ENCODE results near the gene IRX4.

GRCh38 chr5:1851290-1851934 is 31.3 kb downstream of the IRX4 start:
- peak; percentile 20 for TF ChIP-seq EZH2 (IDR thresholded peaks at IDR 0.05; ENCODE audit: insufficient read depth, poor library complexity, severe bottlenecking)
- no peak for TF ChIP-seq EZH2phosphoT487 (IDR thresholded peaks at IDR 0.05; ENCODE audit: insufficient read depth, low read depth)

Measured in GM23248 (cell line).